Immature natural killer cell (primary cell): ENCODE measurements around the gene SERTAD1. TPM values are rescaled to one million over a fixed set of nuclear protein-coding genes. Genes with fewer than 3 reads are reported as not detected.

Experiments
- DNase-seq, 3 donors: peaks; one replicate each; pipeline ENCODE4 v3.0.0; 2022; ENCODE audit warnings: mixed read lengths in 1 of 3
- H3K27ac Mint-ChIP-seq, 6 donors: one replicate each; pipeline ENCODE4 v1.8.0; 2020; ENCODE audit warnings: mixed read lengths in 6 of 6, mild to moderate bottlenecking in 5 of 6, inconsistent platforms in 4 of 6, moderate library complexity in 3 of 6
- H3K27me3 Mint-ChIP-seq, 3 donors: one replicate each; pipeline ENCODE4 v1.8.0; 2020 to 2021; ENCODE audit warnings: low read depth in 3 of 3, mild to moderate bottlenecking in 3 of 3, mixed read lengths in 3 of 3, moderate library complexity in 3 of 3, inconsistent platforms in 1 of 3
- H3K36me3 Mint-ChIP-seq, 3 donors: one replicate each; pipeline ENCODE4 v1.8.0; 2020; ENCODE audit warnings: mixed read lengths in 3 of 3, inconsistent platforms in 2 of 3, mild to moderate bottlenecking in 2 of 3
- H3K4me1 Mint-ChIP-seq, 2 donors: one replicate each; pipeline ENCODE4 v1.8.0; 2020; ENCODE audit warnings: inconsistent platforms in 2 of 2, mild to moderate bottlenecking in 2 of 2, mixed read lengths in 2 of 2, moderate library complexity in 1 of 2
- H3K4me3 Mint-ChIP-seq, 5 donors: one replicate each; pipeline ENCODE4 v1.8.0; 2020; ENCODE audit warnings: mild to moderate bottlenecking in 5 of 5, mixed read lengths in 5 of 5, inconsistent platforms in 3 of 5, moderate library complexity in 3 of 5
- H3K9me3 Mint-ChIP-seq, 6 donors: one replicate each; pipeline ENCODE4 v1.8.0; 2020; ENCODE audit warnings: mild to moderate bottlenecking in 6 of 6, mixed read lengths in 6 of 6, inconsistent platforms in 4 of 6, moderate library complexity in 3 of 6
- polyA plus RNA-seq, 3 donors: library from polyadenylated mRNA; unstranded; fragments of 300-500 nt; fragmentation: Illumina TruSeq; gene quantifications; one replicate each; pipeline ENCODE4 v1.2.3, GENCODE V29; 2021

SERTAD1 gene
- polyA plus RNA-seq, 3 donors from 2014 or later, result 45.2 to 55.2 (median 49.3) TPM

- H3K36me3 Mint-ChIP-seq, result peaks cover 0 to 4% (median 0%) of the 10 kb centered on the region in 3 donors
- peak overlapping the region in 3 of 5 donors; percentile 8 to 94 (median 94) for H3K4me3 Mint-ChIP-seq
- H3K4me1 Mint-ChIP-seq, result peaks cover 40 to 50% of the 10 kb centered on the region in 2 donors
- DNase-seq, result no peak
- H3K9me3 Mint-ChIP-seq, result no peaks in the 10 kb centered on the region
- peaks cover 9 to 21% (median 19%) of the 10 kb centered on the region in 3 donors for H3K27me3 Mint-ChIP-seq
- peak overlapping the region in 5 of 6 donors; percentile 51 to 98 (median 77) for H3K27ac Mint-ChIP-seq
Measured at GRCh38 chr19:40423938-40424337, 1.9 kb downstream of the SERTAD1 start.

GRCh38 chr19:40422748-40423566 lies 2.8 kb downstream of the SERTAD1 start:
- Mint-ChIP-seq H3K27me3 (peaks cover 9 to 23% (median 19%) of the 10 kb centered on the region in 3 donors), H3K9me3 (no peaks in the 10 kb centered on the region), H3K4me3 (peak overlapping the region; percentile 48 to 86 (median 68)), H3K27ac (peak overlapping the region in 4 of 6 donors; percentile 61 to 98 (median 90)), H3K36me3 (peaks cover 0 to 4% (median 0%) of the 10 kb centered on the region in 3 donors), H3K4me1 (peaks cover 46 to 58% of the 10 kb centered on the region in 2 donors)
- no peak for DNase-seq

GRCh38 chr19:40421993-40422747 lies 3.6 kb downstream of the SERTAD1 start:
- DNase-seq, result no peak
- Mint-ChIP-seq H3K4me3 (peak overlapping the region; percentile 48 to 87 (median 83)), H3K4me1 (peaks cover 52 to 66% of the 10 kb centered on the region in 2 donors)

GRCh38 chr19:40420766-40421765 lies 4.7 kb downstream of the SERTAD1 start:
- Mint-ChIP-seq H3K36me3 (peaks cover 0 to 4% (median 0%) of the 10 kb centered on the region in 3 donors), H3K27me3 (peaks cover 9 to 23% (median 22%) of the 10 kb centered on the region in 3 donors), H3K9me3 (no peaks in the 10 kb centered on the region), H3K27ac (peak overlapping the region; percentile 87 to 97 (median 93)), H3K4me1 (peaks cover 57 to 69% of the 10 kb centered on the region in 2 donors), H3K4me3 (peak overlapping the region; percentile 82 to 89 (median 86))
- peak; percentile 76 to 81 (median 80) for DNase-seq

More at GRCh38 chr19:40421993-40422747, 3.6 kb downstream of the SERTAD1 start:
- Mint-ChIP-seq H3K36me3 (peaks cover 0 to 4% (median 0%) of the 10 kb centered on the region in 3 donors), H3K27ac (peak overlapping the region; percentile 34 to 97 (median 76)), H3K27me3 (peaks cover 9 to 23% (median 19%) of the 10 kb centered on the region in 3 donors), H3K9me3 (no peaks in the 10 kb centered on the region)

GRCh38 chr19:40420451-40420765 lies 5.4 kb downstream of the SERTAD1 start:
- Mint-ChIP-seq H3K36me3 (peaks cover 0 to 4% (median 0%) of the 10 kb centered on the region in 3 donors), H3K27me3 (peaks cover 4 to 19% (median 16%) of the 10 kb centered on the region in 3 donors), H3K4me3 (peak overlapping the region; percentile 82 to 89 (median 86)), H3K4me1 (peaks cover 58 to 69% of the 10 kb centered on the region in 2 donors), H3K27ac (peak overlapping the region; percentile 87 to 97 (median 92)), H3K9me3 (no peaks in the 10 kb centered on the region)
- no peak for DNase-seq

- H3K27ac Mint-ChIP-seq, result peak overlapping the region; percentile 49 to 97 (median 72)
- H3K4me3 Mint-ChIP-seq, result peak overlapping the region; percentile 72 to 83 (median 78)
- peaks cover 59 to 67% of the 10 kb centered on the region in 2 donors for H3K4me1 Mint-ChIP-seq
- peaks cover 0 to 4% (median 0%) of the 10 kb centered on the region in 3 donors for H3K36me3 Mint-ChIP-seq
- H3K27me3 Mint-ChIP-seq, result peaks cover 1 to 15% (median 14%) of the 10 kb centered on the region in 3 donors
- H3K9me3 Mint-ChIP-seq, result no peaks in the 10 kb centered on the region
- DNase-seq, result no peak
Measured at GRCh38 chr19:40419780-40420179, 6.0 kb downstream of the SERTAD1 start.

- peaks cover 0 to 4% (median 0%) of the 10 kb centered on the region in 3 donors for H3K36me3 Mint-ChIP-seq
- H3K4me3 Mint-ChIP-seq, result peak overlapping the region; percentile 2 to 85 (median 72)
- peaks cover 0 to 10% (median 10%) of the 10 kb centered on the region in 3 donors for H3K27me3 Mint-ChIP-seq
- H3K4me1 Mint-ChIP-seq, result peaks cover 57 to 64% of the 10 kb centered on the region in 2 donors
- peak overlapping the region; percentile 67 to 97 (median 72) for H3K27ac Mint-ChIP-seq
- DNase-seq, result no peak
- no peaks in the 10 kb centered on the region for H3K9me3 Mint-ChIP-seq
Measured at GRCh38 chr19:40419066-40419612, 6.7 kb downstream of the SERTAD1 start.

GRCh38 chr19:40418040-40418439 lies 7.8 kb downstream of the SERTAD1 start:
- H3K4me1 Mint-ChIP-seq, result peaks cover 66 to 72% of the 10 kb centered on the region in 2 donors
- peaks cover 0 to 4% (median 0%) of the 10 kb centered on the region in 3 donors for H3K36me3 Mint-ChIP-seq
- peak overlapping the region; percentile 51 to 97 (median 88) for H3K27ac Mint-ChIP-seq
- H3K9me3 Mint-ChIP-seq, result no peaks in the 10 kb centered on the region
- DNase-seq, result no peak
- peak overlapping the region in 3 of 5 donors; percentile 21 to 85 (median 71) for H3K4me3 Mint-ChIP-seq
- H3K27me3 Mint-ChIP-seq, result peaks cover 0 to 10% (median 9%) of the 10 kb centered on the region in 3 donors

GRCh38 chr19:40417643-40417981 lies 8.2 kb downstream of the SERTAD1 start:
- H3K27ac Mint-ChIP-seq, result peak overlapping the region in 5 of 6 donors; percentile 85 to 97 (median 89)
- H3K4me1 Mint-ChIP-seq, result peaks cover 68 to 74% of the 10 kb centered on the region in 2 donors
- H3K9me3 Mint-ChIP-seq, result no peaks in the 10 kb centered on the region
- H3K36me3 Mint-ChIP-seq, result peaks cover 0 to 4% (median 0%) of the 10 kb centered on the region in 3 donors
- H3K27me3 Mint-ChIP-seq, result peaks cover 0 to 10% (median 9%) of the 10 kb centered on the region in 3 donors
- DNase-seq, result no peak
- H3K4me3 Mint-ChIP-seq, result peak overlapping the region in 4 of 5 donors; percentile 56 to 85 (median 68)

GRCh38 chr19:40416918-40417642 lies 8.7 kb downstream of the SERTAD1 start:
- Mint-ChIP-seq H3K4me1 (peaks cover 64 to 68% of the 10 kb centered on the region in 2 donors), H3K4me3 (peak overlapping the region; percentile 56 to 85 (median 68)), H3K27ac (peak overlapping the region in 5 of 6 donors; percentile 55 to 97 (median 89)), H3K36me3 (no peaks in the 10 kb centered on the region), H3K27me3 (peaks cover 0 to 10% (median 9%) of the 10 kb centered on the region in 3 donors), H3K9me3 (no peaks in the 10 kb centered on the region)
- peak in 2 of 3 donors; percentile 29 to 72 for DNase-seq

- DNase-seq, result no peak
- Mint-ChIP-seq H3K4me3 (peak overlapping the region in 2 of 5 donors; percentile 37 to 49), H3K36me3 (no peaks in the 10 kb centered on the region), H3K4me1 (peaks cover 60 to 63% of the 10 kb centered on the region in 2 donors), H3K27me3 (peaks cover 2 to 9% (median 2%) of the 10 kb centered on the region in 3 donors), H3K9me3 (no peaks in the 10 kb centered on the region), H3K27ac (peak overlapping the region in 4 of 6 donors; percentile 6 to 87 (median 72))
Measured at GRCh38 chr19:40415768-40416167, 10.0 kb downstream of the SERTAD1 start.
